ENCODE measurements around the gene DGKI.

Gene DGKI

GRCh38 chr7:137684316-137684715 lies 162.5 kb downstream of the DGKI start:
- DNase-seq, result no peak

GRCh38 chr7:137682596-137682995 lies 164.2 kb downstream of the DGKI start:
- DNase-seq, result no peak

GRCh38 chr7:137681657-137682562 lies 164.9 kb downstream of the DGKI start:
- no peak for DNase-seq

GRCh38 chr7:137674551-137675409 lies 172.0 kb downstream of the DGKI start:
- DNase-seq, result no peak

- DNase-seq, result no peak
Measured at GRCh38 chr7:137674048-137674447, 172.7 kb downstream of the DGKI start.

- DNase-seq, result no peak
Measured at GRCh38 chr7:137671920-137672319, 174.9 kb downstream of the DGKI start.

- no peak for DNase-seq
Measured at GRCh38 chr7:137670222-137671064, 176.3 kb downstream of the DGKI start.

GRCh38 chr7:137669706-137670105 lies 177.1 kb downstream of the DGKI start:
- no peak for DNase-seq

- DNase-seq, result no peak
Measured at GRCh38 chr7:137668404-137668803, 178.4 kb downstream of the DGKI start.

GRCh38 chr7:137667633-137668387 lies 179.0 kb downstream of the DGKI start:
- DNase-seq, result no peak

- no peak for DNase-seq
Measured at GRCh38 chr7:137664846-137665245, 181.9 kb downstream of the DGKI start.

- no peak for DNase-seq
Measured at GRCh38 chr7:137661634-137662033, 185.1 kb downstream of the DGKI start.

GRCh38 chr7:137658190-137658900 lies 188.4 kb downstream of the DGKI start:
- no peak for DNase-seq

GRCh38 chr7:137657476-137658189 lies 189.1 kb downstream of the DGKI start:
- DNase-seq, result no peak

GRCh38 chr7:137656850-137657232 lies 189.9 kb downstream of the DGKI start:
- no peak for DNase-seq

GRCh38 chr7:137656227-137656849 lies 190.4 kb downstream of the DGKI start:
- DNase-seq, result no peak

GRCh38 chr7:137655804-137656203 lies 191.0 kb downstream of the DGKI start:
- no peak for DNase-seq

- DNase-seq, result no peak
Measured at GRCh38 chr7:137652721-137653120, 194.1 kb downstream of the DGKI start.

GRCh38 chr7:137647905-137648565 lies 198.7 kb downstream of the DGKI start:
- DNase-seq, result no peak

- no peak for DNase-seq
Measured at GRCh38 chr7:137642472-137642871, 204.3 kb downstream of the DGKI start.

All from NCI-H524 treated with DMSO at 0.1 percent for 48 hours (cell line).